ENCODE results near the gene PARK7.

Gene PARK7

GRCh38 chr1:8009043-8010002, 47.8 kb downstream of the PARK7 start:
- no peak for TF ChIP-seq REST (IDR thresholded peaks at IDR 0.05; ENCODE audit: insufficient replicate concordance, low read depth)
- no peak for TF ChIP-seq SPI1 (IDR thresholded peaks at IDR 0.05; ENCODE audit: borderline replicate concordance, low read depth)
- no peak for TF ChIP-seq GABPA (IDR thresholded peaks at IDR 0.05; ENCODE audit: low read depth)
- no peak for TF ChIP-seq POLR2AphosphoS5 (IDR thresholded peaks at IDR 0.05; ENCODE audit: low read depth)
- no peak for TF ChIP-seq CTCF (IDR thresholded peaks at IDR 0.05; ENCODE audit: insufficient read depth, low read length)
- Histone ChIP-seq H3K27ac (replicated peaks) (no peak overlapping the region), H3K27me3 (ENCODE audit: insufficient read depth, poor library complexity, severe bottlenecking) (no peaks in the 10 kb centered on the region), H3K4me3 (replicated peaks; ENCODE audit: insufficient read depth, low read length) (no peak overlapping the region)
- no peak for DNase-seq (ENCODE audit: low read depth in 1 of 2, low spot score in 1 of 2)

GRCh38 chr1:8010080-8010664, 48.7 kb downstream of the PARK7 start:
- no peak for DNase-seq (ENCODE audit: low read depth in 1 of 2, low spot score in 1 of 2)
- TF ChIP-seq SPI1 (IDR thresholded peaks at IDR 0.05; ENCODE audit: borderline replicate concordance, low read depth) (no peak), GABPA (IDR thresholded peaks at IDR 0.05; ENCODE audit: low read depth) (no peak), REST (IDR thresholded peaks at IDR 0.05; ENCODE audit: insufficient replicate concordance, low read depth) (no peak), CTCF (IDR thresholded peaks at IDR 0.05; ENCODE audit: insufficient read depth, low read length) (no peak)
- no peaks in the 10 kb centered on the region for H3K27me3 ChIP-seq (ENCODE audit: insufficient read depth, poor library complexity, severe bottlenecking)
- no peak overlapping the region for H3K4me3 ChIP-seq (replicated peaks; ENCODE audit: insufficient read depth, low read length)
- H3K27ac ChIP-seq (replicated peaks), result no peak overlapping the region

GRCh38 chr1:8011016-8011415, 49.5 kb downstream of the PARK7 start:
- Histone ChIP-seq H3K4me3 (replicated peaks; ENCODE audit: insufficient read depth, low read length) (no peak overlapping the region), H3K27me3 (ENCODE audit: insufficient read depth, poor library complexity, severe bottlenecking) (no peaks in the 10 kb centered on the region), H3K27ac (replicated peaks) (no peak overlapping the region)
- no peak for DNase-seq (ENCODE audit: low read depth in 1 of 2, low spot score in 1 of 2)
- TF ChIP-seq GABPA (IDR thresholded peaks at IDR 0.05; ENCODE audit: low read depth), result no peak
- no peak for TF ChIP-seq REST (IDR thresholded peaks at IDR 0.05; ENCODE audit: insufficient replicate concordance, low read depth)
- no peak for TF ChIP-seq SPI1 (IDR thresholded peaks at IDR 0.05; ENCODE audit: borderline replicate concordance, low read depth)
- no peak for TF ChIP-seq POLR2AphosphoS5 (IDR thresholded peaks at IDR 0.05; ENCODE audit: low read depth)
- no peak for TF ChIP-seq CTCF (IDR thresholded peaks at IDR 0.05; ENCODE audit: insufficient read depth, low read length)
